Smooth muscle cell (in vitro differentiated cells): ENCODE measurements around the gene GPRC5A. TPM values are rescaled to one million over a fixed set of nuclear protein-coding genes. Genes with fewer than 3 reads are reported as not detected.

Experiments used
- DNase-seq: peaks from one replicate; lab custom pipeline; 2025; ENCODE audit not compliant: unreplicated experiment; lab: John Stamatoyannopoulos, UW
- H2AFZ ChIP-seq: fragments of 200-600 bp; sonication (generic); 2 replicates; pipeline ENCODE4 v1.6.0; 2016; ENCODE audit warnings: antibody characterized with exemption, low read depth, mild to moderate bottlenecking
- H3F3A ChIP-seq: fragments of 200-600 bp; sonication (generic); 2 replicates; pipeline ENCODE4 v1.6.0; 2017; ENCODE audit warnings: antibody characterized with exemption, low read depth
- H3K27ac ChIP-seq: fragments of 200-600 bp; sonication (generic); 2 replicates; pipeline ENCODE4 v1.5.1; 2016; ENCODE audit warnings: low read depth, mild to moderate bottlenecking
- H3K27me3 ChIP-seq: fragments of 200-600 bp; sonication (generic); 2 replicates; pipeline ENCODE4 v1.6.1; 2016; ENCODE audit warnings: low read depth, mild to moderate bottlenecking
- H3K36me3 ChIP-seq: fragments of 200-600 bp; sonication (generic); 2 replicates; pipeline ENCODE4 v1.5.1; 2016; ENCODE audit warnings: low read depth
- H3K4me1 ChIP-seq: fragments of 200-600 bp; sonication (generic); 2 replicates; pipeline ENCODE4 v1.5.1; 2016; ENCODE audit warnings: low read depth
- H3K4me2 ChIP-seq: fragments of 200-600 bp; sonication (generic); 2 replicates; pipeline ENCODE4 v1.6.0; 2016; ENCODE audit warnings: mild to moderate bottlenecking
- H3K4me3 ChIP-seq: fragments of 200-600 bp; sonication (generic); 2 replicates; pipeline ENCODE4 v1.5.1; 2016; ENCODE audit warnings: mild to moderate bottlenecking
- H3K79me2 ChIP-seq: fragments of 200-600 bp; sonication (generic); 2 replicates; pipeline ENCODE4 v1.6.0; 2016; ENCODE audit warnings: low read depth, mild to moderate bottlenecking
- H3K9ac ChIP-seq: fragments of 200-600 bp; sonication (generic); 2 replicates; pipeline ENCODE4 v1.6.0; 2016; ENCODE audit warnings: low read depth
- H3K9me3 ChIP-seq: fragments of 200-600 bp; sonication (generic); replicated peaks from 2 replicates; pipeline ENCODE4 v1.5.1; 2016; ENCODE audit warnings: low read depth
- H4K20me1 ChIP-seq: fragments of 200-600 bp; sonication (generic); 2 replicates; pipeline ENCODE4 v1.6.0; 2016; ENCODE audit warnings: low read depth
- WGBS: methylation state at CpG from one replicate; pipeline ENCODE4 v1.1.7; 2016; ENCODE audit warnings: low lambda C conversion rate; 5-methylcytosine and 5-hydroxymethylcytosine counted together
- polyA plus RNA-seq: library from polyadenylated mRNA; unstranded; fragments of >200 nt; fragmentation: Nextera tagmentation; extraction: Ambion mirVana; gene quantifications from 2 replicates; pipeline ENCODE4 v1.2.1, GENCODE V29; 2016
- total RNA-seq: library from RNA; depleted of rRNA; stranded (reverse); fragments of >200 nt; gene quantifications from 2 replicates; pipeline ENCODE4 v1.2.3, GENCODE V29; 2014
- TF ChIP-seq, protein P1 (sequence below): fragments of 200-600 bp; sonication (generic); IDR thresholded peaks from 2 replicates; pipeline ENCODE4 v1.5.1; 2017; ENCODE audit warnings: borderline replicate concordance, mild to moderate bottlenecking, antibody characterized with exemption; ENCODE audit not compliant: insufficient read depth, poor library complexity, severe bottlenecking

GPRC5A gene
- total and polyA plus RNA-seq, 2 experiments from 2014 or later: 13.6 to 39.2 TPM

GRCh38 chr12:12958886-12959285 is 67.5 kb downstream of the GPRC5A start:
- H3K36me3 ChIP-seq: no peaks in the 10 kb centered on the region
- TF ChIP-seq, protein P1, sequence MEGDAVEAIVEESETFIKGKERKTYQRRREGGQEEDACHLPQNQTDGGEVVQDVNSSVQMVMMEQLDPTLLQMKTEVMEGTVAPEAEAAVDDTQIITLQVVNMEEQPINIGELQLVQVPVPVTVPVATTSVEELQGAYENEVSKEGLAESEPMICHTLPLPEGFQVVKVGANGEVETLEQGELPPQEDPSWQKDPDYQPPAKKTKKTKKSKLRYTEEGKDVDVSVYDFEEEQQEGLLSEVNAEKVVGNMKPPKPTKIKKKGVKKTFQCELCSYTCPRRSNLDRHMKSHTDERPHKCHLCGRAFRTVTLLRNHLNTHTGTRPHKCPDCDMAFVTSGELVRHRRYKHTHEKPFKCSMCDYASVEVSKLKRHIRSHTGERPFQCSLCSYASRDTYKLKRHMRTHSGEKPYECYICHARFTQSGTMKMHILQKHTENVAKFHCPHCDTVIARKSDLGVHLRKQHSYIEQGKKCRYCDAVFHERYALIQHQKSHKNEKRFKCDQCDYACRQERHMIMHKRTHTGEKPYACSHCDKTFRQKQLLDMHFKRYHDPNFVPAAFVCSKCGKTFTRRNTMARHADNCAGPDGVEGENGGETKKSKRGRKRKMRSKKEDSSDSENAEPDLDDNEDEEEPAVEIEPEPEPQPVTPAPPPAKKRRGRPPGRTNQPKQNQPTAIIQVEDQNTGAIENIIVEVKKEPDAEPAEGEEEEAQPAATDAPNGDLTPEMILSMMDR: no peak
- H3K79me2 ChIP-seq: no peaks in the 10 kb centered on the region
- no peak overlapping the region for H2AFZ ChIP-seq
- WGBS: 71% methylated on average over 7 of the region's 7 CpGs
- H3K9me3 ChIP-seq: no peaks in the 10 kb centered on the region
- H3K4me3 ChIP-seq: no peak overlapping the region
- no peak overlapping the region for H3K9ac ChIP-seq
- H3F3A ChIP-seq: no peaks in the 10 kb centered on the region
- no peaks in the 10 kb centered on the region for H3K4me1 ChIP-seq
- DNase-seq: no peak
- H4K20me1 ChIP-seq: no peaks in the 10 kb centered on the region
- no peak overlapping the region for H3K27ac ChIP-seq
- no peak overlapping the region for H3K4me2 ChIP-seq
- no peaks in the 10 kb centered on the region for H3K27me3 ChIP-seq

GRCh38 chr12:12960639-12961209 is 69.4 kb downstream of the GPRC5A start:
- Histone ChIP-seq H4K20me1 (no peaks in the 10 kb centered on the region), H3K79me2 (no peaks in the 10 kb centered on the region), H3K36me3 (no peaks in the 10 kb centered on the region), H3K9ac (no peak overlapping the region), H3K4me3 (no peak overlapping the region), H2AFZ (no peak overlapping the region), H3K9me3 (no peaks in the 10 kb centered on the region), H3F3A (no peaks in the 10 kb centered on the region), H3K27ac (no peak overlapping the region), H3K4me1 (no peaks in the 10 kb centered on the region), H3K27me3 (no peaks in the 10 kb centered on the region), H3K4me2 (no peak overlapping the region)
- 83% methylated on average over 5 of the region's 5 CpGs for WGBS
- TF ChIP-seq, protein P1: no peak
- no peak for DNase-seq

DNA sequence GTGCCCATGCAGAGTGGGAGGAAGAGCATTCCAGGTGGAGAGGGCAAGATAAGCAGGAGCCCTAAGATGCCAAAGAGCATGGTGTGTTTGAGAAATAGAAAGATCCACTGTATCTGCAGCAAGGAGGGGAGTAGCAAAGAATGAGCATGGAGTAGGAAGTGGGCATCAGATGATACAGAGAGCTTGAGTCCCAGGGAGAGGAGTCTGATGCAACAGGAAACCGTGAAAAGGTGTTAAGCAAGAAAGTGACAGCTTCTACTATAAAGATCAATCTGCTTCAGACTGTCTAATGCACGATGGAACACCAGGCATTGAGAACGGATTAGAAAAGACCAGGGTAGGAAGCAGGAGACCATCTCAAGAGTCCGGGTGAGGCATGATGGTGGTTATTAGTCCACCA is 72.9 kb downstream of the GPRC5A start:
- no peak for DNase-seq
- TF ChIP-seq, protein P1: no peak
- Histone ChIP-seq H3F3A (no peaks in the 10 kb centered on the region), H3K79me2 (no peaks in the 10 kb centered on the region), H3K4me1 (no peaks in the 10 kb centered on the region), H3K36me3 (no peaks in the 10 kb centered on the region), H3K4me2 (no peak overlapping the region), H3K4me3 (no peak overlapping the region), H3K27me3 (no peaks in the 10 kb centered on the region), H4K20me1 (no peaks in the 10 kb centered on the region), H3K27ac (no peak overlapping the region), H2AFZ (no peak overlapping the region), H3K9me3 (no peaks in the 10 kb centered on the region), H3K9ac (no peak overlapping the region)
- 91% methylated on average over 4 of the region's 4 CpGs for WGBS

- Histone ChIP-seq H2AFZ (no peak overlapping the region), H3K27ac (no peak overlapping the region), H3K4me2 (no peak overlapping the region), H3K27me3 (no peaks in the 10 kb centered on the region), H3K9me3 (no peaks in the 10 kb centered on the region), H3K79me2 (no peaks in the 10 kb centered on the region), H3K4me3 (no peak overlapping the region), H3K4me1 (no peaks in the 10 kb centered on the region), H3K36me3 (no peaks in the 10 kb centered on the region), H3F3A (no peaks in the 10 kb centered on the region), H4K20me1 (no peaks in the 10 kb centered on the region), H3K9ac (no peak overlapping the region)
- 97% methylated on average over 4 of the region's 4 CpGs for WGBS
- TF ChIP-seq, protein P1: no peak
- DNase-seq: no peak
Measured at GRCh38 chr12:12965836-12966235, 74.5 kb downstream of the GPRC5A start.
